ENCODE results near the gene AFAP1. TPM values are rescaled to one million over a fixed set of nuclear protein-coding genes. Genes with fewer than 3 reads are reported as not detected.
"Not testable (repeated sequence)": the region's sequence is repeated elsewhere in the genome, so short reads cannot be mapped to it uniquely, and the experiment has no call there.

The AFAP1 gene
- total RNA-seq, 1 donor from 2014 or later, result 6.7 TPM

- Mint-ChIP-seq H3K9me3 (no peaks in the 10 kb centered on the region), H3K36me3 (no peaks in the 10 kb centered on the region), H3K27ac (no peak overlapping the region), H3K4me1 (peaks cover 22% of the 10 kb centered on the region), H3K27me3 (ENCODE audit: insufficient read depth, low read depth) (peaks cover 6% of the 10 kb centered on the region), H3K4me3 (no peak overlapping the region)
- DNase-seq (ENCODE audit: low spot score), result no peak
- no peak overlapping the region for H2AFZ ChIP-seq (replicated peaks)
- H3F3A ChIP-seq (ENCODE audit: low read depth), result peaks cover 8% of the 10 kb centered on the region
- H3K79me2 ChIP-seq (ENCODE audit: low read depth), result no peaks in the 10 kb centered on the region
- TF ChIP-seq EZH2phosphoT487 (IDR thresholded peaks at IDR 0.05), result no peak
- TF ChIP-seq EZH2 (IDR thresholded peaks at IDR 0.05), result no peak
- TF ChIP-seq, protein P1, sequence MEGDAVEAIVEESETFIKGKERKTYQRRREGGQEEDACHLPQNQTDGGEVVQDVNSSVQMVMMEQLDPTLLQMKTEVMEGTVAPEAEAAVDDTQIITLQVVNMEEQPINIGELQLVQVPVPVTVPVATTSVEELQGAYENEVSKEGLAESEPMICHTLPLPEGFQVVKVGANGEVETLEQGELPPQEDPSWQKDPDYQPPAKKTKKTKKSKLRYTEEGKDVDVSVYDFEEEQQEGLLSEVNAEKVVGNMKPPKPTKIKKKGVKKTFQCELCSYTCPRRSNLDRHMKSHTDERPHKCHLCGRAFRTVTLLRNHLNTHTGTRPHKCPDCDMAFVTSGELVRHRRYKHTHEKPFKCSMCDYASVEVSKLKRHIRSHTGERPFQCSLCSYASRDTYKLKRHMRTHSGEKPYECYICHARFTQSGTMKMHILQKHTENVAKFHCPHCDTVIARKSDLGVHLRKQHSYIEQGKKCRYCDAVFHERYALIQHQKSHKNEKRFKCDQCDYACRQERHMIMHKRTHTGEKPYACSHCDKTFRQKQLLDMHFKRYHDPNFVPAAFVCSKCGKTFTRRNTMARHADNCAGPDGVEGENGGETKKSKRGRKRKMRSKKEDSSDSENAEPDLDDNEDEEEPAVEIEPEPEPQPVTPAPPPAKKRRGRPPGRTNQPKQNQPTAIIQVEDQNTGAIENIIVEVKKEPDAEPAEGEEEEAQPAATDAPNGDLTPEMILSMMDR (IDR thresholded peaks at IDR 0.05), result no peak
- no peak overlapping the region for H3K4me2 ChIP-seq
- H3K27ac ChIP-seq, result no peak overlapping the region
- no peaks in the 10 kb centered on the region for H3K9me3 ChIP-seq (ENCODE audit: low read depth)
- no peaks in the 10 kb centered on the region for H3K4me1 ChIP-seq
- H3K36me3 ChIP-seq, result no peaks in the 10 kb centered on the region
- H3K27me3 ChIP-seq, result no peaks in the 10 kb centered on the region
- H4K20me1 ChIP-seq (ENCODE audit: low read depth), result no peaks in the 10 kb centered on the region
- H3K9ac ChIP-seq, result no peak overlapping the region
- H3K4me3 ChIP-seq, result no peak overlapping the region
Measured at GRCh38 chr4:7944599-7945220, 5.0 kb upstream of the AFAP1 start.

DNA sequence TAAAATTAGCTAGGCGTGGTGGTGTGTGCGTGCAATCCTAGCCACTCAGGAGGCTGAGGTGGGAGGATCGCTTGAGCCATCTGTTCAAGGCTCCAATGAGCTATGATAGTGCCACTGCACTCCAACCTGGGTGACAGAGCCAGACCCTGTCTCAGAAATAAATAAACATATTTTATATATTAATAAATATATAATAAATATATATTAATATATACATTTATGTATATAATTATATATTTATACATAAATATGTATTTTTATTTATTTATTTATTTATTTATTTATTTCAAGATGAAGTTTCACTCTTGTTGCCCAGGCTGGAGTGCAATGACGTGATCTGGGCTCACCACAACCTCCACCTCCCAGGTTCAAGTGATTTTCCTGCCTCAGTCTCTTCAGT is 4.0 kb upstream of the AFAP1 start:
- H3K36me3 Mint-ChIP-seq, H3K9ac ChIP-seq: not testable (repeated sequence)
- peaks cover 14% of the 10 kb centered on the region for H3F3A ChIP-seq (ENCODE audit: low read depth)

GRCh38 chr4:7943211-7943610 is 3.5 kb upstream of the AFAP1 start:
- Histone ChIP-seq H3K4me1 (peaks cover 3% of the 10 kb centered on the region), H3K9me3 (ENCODE audit: low read depth) (no peaks in the 10 kb centered on the region), H3K4me2 (no peak overlapping the region), H3F3A (ENCODE audit: low read depth) (peaks cover 19% of the 10 kb centered on the region), H3K4me3 (no peak overlapping the region), H2AFZ (replicated peaks) (no peak overlapping the region), H4K20me1 (ENCODE audit: low read depth) (peaks cover 11% of the 10 kb centered on the region), H3K27ac (no peak overlapping the region), H3K9ac (no peak overlapping the region), H3K36me3 (no peaks in the 10 kb centered on the region), H3K79me2 (ENCODE audit: low read depth) (no peaks in the 10 kb centered on the region), H3K27me3 (peaks cover 11% of the 10 kb centered on the region)
- H3K27me3 Mint-ChIP-seq (ENCODE audit: insufficient read depth, low read depth), result peaks cover 9% of the 10 kb centered on the region
- H3K4me1 Mint-ChIP-seq, result peaks cover 23% of the 10 kb centered on the region
- no peak for TF ChIP-seq EZH2 (IDR thresholded peaks at IDR 0.05)
- TF ChIP-seq, protein P1 (IDR thresholded peaks at IDR 0.05), result no peak
- no peak for TF ChIP-seq EZH2phosphoT487 (IDR thresholded peaks at IDR 0.05)
- H3K27ac Mint-ChIP-seq, result no peak overlapping the region
- H3K36me3 Mint-ChIP-seq, result no peaks in the 10 kb centered on the region
- no peak overlapping the region for H3K4me3 Mint-ChIP-seq
- DNase-seq (ENCODE audit: low spot score), result no peak
- H3K9me3 Mint-ChIP-seq, result no peaks in the 10 kb centered on the region

More for the DNA sequence above, 4.0 kb upstream of the AFAP1 start:
- H3K36me3 ChIP-seq; H3K27me3 ChIP-seq; H3K9me3 Mint-ChIP-seq; H4K20me1 ChIP-seq (ENCODE audit: low read depth); H3K4me3 ChIP-seq; H2AFZ ChIP-seq (replicated peaks); DNase-seq (ENCODE audit: low spot score); H3K9me3 ChIP-seq (ENCODE audit: low read depth); H3K27ac ChIP-seq; H3K27me3 Mint-ChIP-seq (ENCODE audit: insufficient read depth, low read depth); H3K27ac Mint-ChIP-seq; H3K4me1 ChIP-seq; H3K4me3 Mint-ChIP-seq; H3K4me2 ChIP-seq; H3K79me2 ChIP-seq (ENCODE audit: low read depth): not testable (repeated sequence)
- H3K4me1 Mint-ChIP-seq, result peaks cover 21% of the 10 kb centered on the region

DNA sequence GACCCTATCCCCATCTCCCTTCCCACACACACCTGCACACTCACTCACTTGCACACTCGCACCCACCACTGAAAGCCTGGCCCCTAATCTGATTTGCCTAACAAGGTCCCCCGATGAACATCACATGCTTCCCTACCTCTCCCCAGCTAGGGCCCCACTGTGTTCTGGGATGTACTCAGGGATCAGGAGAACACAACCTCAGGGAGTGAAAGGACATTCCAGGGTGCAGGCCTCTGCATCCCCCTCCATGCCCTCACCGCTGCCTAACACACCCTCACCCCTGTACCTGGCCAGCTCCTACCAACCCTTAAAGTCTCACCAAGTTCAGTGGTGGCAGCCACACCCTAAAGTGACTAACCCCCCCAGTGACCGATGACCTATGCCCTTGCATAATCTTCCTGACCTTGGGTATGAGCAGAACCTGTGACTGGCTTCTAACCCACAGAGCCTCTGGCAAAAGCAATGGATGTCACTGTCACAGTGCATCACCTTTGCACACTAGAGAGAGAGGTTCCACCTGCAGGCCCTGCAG is 2.4 kb upstream of the AFAP1 start:
- H3K36me3 Mint-ChIP-seq, result no peaks in the 10 kb centered on the region
- Histone ChIP-seq H3K36me3 (no peaks in the 10 kb centered on the region), H3K4me2 (no peak overlapping the region), H3K9me3 (ENCODE audit: low read depth) (no peaks in the 10 kb centered on the region), H4K20me1 (ENCODE audit: low read depth) (peaks cover 16% of the 10 kb centered on the region), H2AFZ (replicated peaks) (no peak overlapping the region), H3K27me3 (peaks cover 18% of the 10 kb centered on the region), H3K9ac (no peak overlapping the region), H3K27ac (no peak overlapping the region), H3F3A (ENCODE audit: low read depth) (peaks cover 23% of the 10 kb centered on the region), H3K4me1 (peaks cover 7% of the 10 kb centered on the region), H3K4me3 (no peak overlapping the region), H3K79me2 (ENCODE audit: low read depth) (peaks cover 3% of the 10 kb centered on the region)
- H3K9me3 Mint-ChIP-seq, result no peaks in the 10 kb centered on the region
- peaks cover 30% of the 10 kb centered on the region for H3K4me1 Mint-ChIP-seq
- H3K27me3 Mint-ChIP-seq (ENCODE audit: insufficient read depth, low read depth), result peaks cover 14% of the 10 kb centered on the region
- DNase-seq (ENCODE audit: low spot score), result no peak
- TF ChIP-seq, protein P1 (IDR thresholded peaks at IDR 0.05), result no peak
- no peak for TF ChIP-seq EZH2 (IDR thresholded peaks at IDR 0.05)
- no peak overlapping the region for H3K27ac Mint-ChIP-seq
- no peak overlapping the region for H3K4me3 Mint-ChIP-seq

Measured in neural progenitor cell (in vitro differentiated cells).